IPS-20b (cell line): ENCODE measurements around the gene RNF167.

Experiments used
- H3K27ac ChIP-seq: one replicate; pipeline ENCODE4 v1.5.1; 2013; ENCODE audit warnings: low read length
- H3K27me3 ChIP-seq: 2 replicates; pipeline ENCODE4 v1.6.1; 2013; ENCODE audit warnings: mild to moderate bottlenecking, low read length, inconsistent platforms; ENCODE audit not compliant: insufficient read depth
- H3K36me3 ChIP-seq: 2 replicates; pipeline ENCODE4 v1.6.1; 2013; ENCODE audit warnings: low read depth, mild to moderate bottlenecking, inconsistent platforms, low read length, moderate library complexity; ENCODE audit not compliant: insufficient read depth
- H3K4me1 ChIP-seq: 2 replicates; pipeline ENCODE4 v1.6.1; 2013; ENCODE audit warnings: mild to moderate bottlenecking, control low read depth, inconsistent platforms, low read length, moderate library complexity; ENCODE audit not compliant: insufficient read depth
- H3K4me3 ChIP-seq: 2 replicates; pipeline ENCODE4 v1.5.1; 2013; ENCODE audit warnings: mild to moderate bottlenecking, low read length, inconsistent platforms
- H3K9ac ChIP-seq: 2 replicates; pipeline ENCODE4 v1.6.1; 2013; ENCODE audit warnings: low read depth, mild to moderate bottlenecking, inconsistent platforms, low read length, moderate library complexity
- H3K9me3 ChIP-seq: 2 replicates; pipeline ENCODE4 v1.6.1; 2013; ENCODE audit warnings: mild to moderate bottlenecking, low read depth, low read length, inconsistent platforms; ENCODE audit not compliant: insufficient read depth

RNF167 gene

GRCh38 chr17:4944163-4944553 is 4.1 kb downstream of the RNF167 start:
- H3K36me3 ChIP-seq = peaks cover 55% of the 10 kb centered on the region
- no peak overlapping the region for H3K4me3 ChIP-seq
- H3K27me3 ChIP-seq = no peaks in the 10 kb centered on the region
- peaks cover 12% of the 10 kb centered on the region; the same call in 1 of the 2 replicates for H3K4me1 ChIP-seq
- no peak overlapping the region for H3K9ac ChIP-seq
- no peak overlapping the region for H3K27ac ChIP-seq
- no peaks in the 10 kb centered on the region for H3K9me3 ChIP-seq

GRCh38 chr17:4944554-4945175 is 4.6 kb downstream of the RNF167 start:
- Histone ChIP-seq H3K4me3 (no peak overlapping the region), H3K9ac (peak overlapping the region; percentile 48; the same call in 1 of the 2 replicates), H3K27me3 (no peaks in the 10 kb centered on the region), H3K4me1 (peaks cover 12% of the 10 kb centered on the region; the same call in 1 of the 2 replicates), H3K36me3 (peaks cover 55% of the 10 kb centered on the region), H3K9me3 (no peaks in the 10 kb centered on the region), H3K27ac (no peak overlapping the region)

GRCh38 chr17:4945176-4945943 is 5.3 kb downstream of the RNF167 start:
- H3K4me3 ChIP-seq = peak overlapping the region; percentile 34; the same call in 1 of the 2 replicates
- no peaks in the 10 kb centered on the region for H3K9me3 ChIP-seq
- H3K27ac ChIP-seq = no peak overlapping the region
- peak overlapping the region; percentile 48; the same call in 1 of the 2 replicates for H3K9ac ChIP-seq
- H3K36me3 ChIP-seq = peaks cover 55% of the 10 kb centered on the region
- H3K4me1 ChIP-seq = peaks cover 12% of the 10 kb centered on the region; the same call in 1 of the 2 replicates
- no peaks in the 10 kb centered on the region for H3K27me3 ChIP-seq

- Histone ChIP-seq H3K27ac (no peak overlapping the region), H3K4me1 (peaks cover 15% of the 10 kb centered on the region), H3K36me3 (peaks cover 55% of the 10 kb centered on the region), H3K4me3 (peak overlapping the region; percentile 98), H3K27me3 (no peaks in the 10 kb centered on the region), H3K9ac (peak overlapping the region; percentile 99), H3K9me3 (no peaks in the 10 kb centered on the region)
Observed at GRCh38 chr17:4945944-4946280, 5.8 kb downstream of the RNF167 start.

- H3K36me3 ChIP-seq = peaks cover 55% of the 10 kb centered on the region
Observed at GRCh38 chr17:4946312-4946976, 6.4 kb downstream of the RNF167 start.

GRCh38 chr17:4947010-4947410 is 6.9 kb downstream of the RNF167 start:
- Histone ChIP-seq H3K36me3 (peaks cover 51% of the 10 kb centered on the region), H3K27ac (peak overlapping the region; percentile 62), H3K9me3 (no peaks in the 10 kb centered on the region), H3K4me3 (peak overlapping the region; percentile 98), H3K4me1 (peaks cover 21% of the 10 kb centered on the region), H3K9ac (peak overlapping the region; percentile 99), H3K27me3 (no peaks in the 10 kb centered on the region)

More at GRCh38 chr17:4946312-4946976, 6.4 kb downstream of the RNF167 start:
- H3K9me3 ChIP-seq = no peaks in the 10 kb centered on the region
- H3K27me3 ChIP-seq = no peaks in the 10 kb centered on the region
- peak overlapping the region; percentile 62 for H3K27ac ChIP-seq
- peaks cover 16% of the 10 kb centered on the region for H3K4me1 ChIP-seq
- H3K9ac ChIP-seq = peak overlapping the region; percentile 99
- H3K4me3 ChIP-seq = peak overlapping the region; percentile 98

GRCh38 chr17:4947411-4948165 is 7.5 kb downstream of the RNF167 start:
- Histone ChIP-seq H3K4me1 (peaks cover 21% of the 10 kb centered on the region), H3K4me3 (peak overlapping the region; percentile 98), H3K27me3 (no peaks in the 10 kb centered on the region), H3K27ac (peak overlapping the region; percentile 99), H3K9ac (peak overlapping the region; percentile 99), H3K36me3 (peaks cover 46% of the 10 kb centered on the region), H3K9me3 (no peaks in the 10 kb centered on the region)

GRCh38 chr17:4948166-4948930 is 8.3 kb downstream of the RNF167 start, which contains the start of gene PFN1:
TSS of gene PFN1 (minus strand) at chr17:4948530. CDS start at chr17:4948394, 136 bp downstream.
- peak within 1 kb of the TSS; percentile 99 for H3K9ac ChIP-seq
- H3K9me3 ChIP-seq = no peaks in the 10 kb centered on the region
- peaks cover 38% of the 10 kb centered on the region for H3K36me3 ChIP-seq
- no peaks in the 10 kb centered on the region for H3K27me3 ChIP-seq
- H3K4me3 ChIP-seq = peak within 1 kb of the TSS; percentile 98
- H3K4me1 ChIP-seq = peaks cover 21% of the 10 kb centered on the region
- peak within 1 kb of the TSS; percentile 99 for H3K27ac ChIP-seq

- Histone ChIP-seq H3K9me3 (no peaks in the 10 kb centered on the region), H3K4me1 (peaks cover 21% of the 10 kb centered on the region), H3K27me3 (no peaks in the 10 kb centered on the region), H3K36me3 (peaks cover 32% of the 10 kb centered on the region), H3K27ac (peak overlapping the region; percentile 97), H3K4me3 (peak overlapping the region; percentile 98), H3K9ac (peak overlapping the region; percentile 99)
Observed at GRCh38 chr17:4948931-4949320, 8.9 kb downstream of the RNF167 start.

- H3K4me3 ChIP-seq = peak overlapping the region; percentile 98
- peaks cover 27% of the 10 kb centered on the region for H3K36me3 ChIP-seq
- H3K9me3 ChIP-seq = no peaks in the 10 kb centered on the region
- H3K9ac ChIP-seq = peak overlapping the region; percentile 99
- H3K27ac ChIP-seq = peak overlapping the region; percentile 97
- no peaks in the 10 kb centered on the region for H3K27me3 ChIP-seq
- peaks cover 21% of the 10 kb centered on the region for H3K4me1 ChIP-seq
Observed at GRCh38 chr17:4949321-4950074, 9.4 kb downstream of the RNF167 start.
